Hepatocyte (in vitro differentiated cells): ENCODE data around the gene HADHA. TPM values are rescaled to one million over a fixed set of nuclear protein-coding genes. Genes with fewer than 3 reads are reported as not detected.

Source experiments
- DNase-seq: peaks from one replicate; pipeline ENCODE4 v3.0.0-alpha.2; 2016; ENCODE audit warnings: low spot score
- H2AFZ ChIP-seq: fragments of 200-600 bp; sonication (generic); 2 replicates; pipeline ENCODE4 v1.6.0; 2016; ENCODE audit warnings: antibody characterized with exemption, mild to moderate bottlenecking
- H3K27ac ChIP-seq: fragments of 200-600 bp; sonication (generic); 2 replicates; pipeline ENCODE4 v1.5.1; 2016; ENCODE audit warnings: mild to moderate bottlenecking
- H3K27me3 ChIP-seq: fragments of 200-600 bp; sonication (generic); 2 replicates; pipeline ENCODE4 v1.6.1; 2016
- H3K36me3 ChIP-seq: fragments of 200-600 bp; sonication (generic); replicated peaks from 2 replicates; pipeline ENCODE4 v1.5.1; 2016; ENCODE audit warnings: low read depth; ENCODE audit not compliant: insufficient read depth
- H3K4me1 ChIP-seq: fragments of 200-600 bp; sonication (generic); 2 replicates; pipeline ENCODE4 v1.5.1; 2016; ENCODE audit warnings: mild to moderate bottlenecking, moderate library complexity; ENCODE audit not compliant: insufficient read depth
- H3K4me2 ChIP-seq: fragments of 200-600 bp; sonication (generic); 2 replicates; pipeline ENCODE4 v1.6.0; 2016
- H3K4me3 ChIP-seq: fragments of 200-600 bp; sonication (generic); 2 replicates; pipeline ENCODE4 v1.5.1; 2016; ENCODE audit warnings: mild to moderate bottlenecking
- H3K79me2 ChIP-seq: fragments of 200-600 bp; sonication (generic); 2 replicates; pipeline ENCODE4 v1.6.0; 2017; ENCODE audit warnings: mild to moderate bottlenecking
- H3K9me2 ChIP-seq: fragments of 200-600 bp; sonication (generic); replicated peaks from 2 replicates; pipeline ENCODE4 v1.6.0; 2017; ENCODE audit warnings: mild to moderate bottlenecking; ENCODE audit not compliant: insufficient read depth
- H3K9me3 ChIP-seq: fragments of 200-600 bp; sonication (generic); 2 replicates; pipeline ENCODE4 v1.5.1; 2016; ENCODE audit warnings: low read depth, mild to moderate bottlenecking
- H4K20me1 ChIP-seq: fragments of 200-600 bp; sonication (generic); 2 replicates; pipeline ENCODE4 v1.6.0; 2016; ENCODE audit warnings: mild to moderate bottlenecking; ENCODE audit not compliant: insufficient read depth, poor library complexity, severe bottlenecking
- EZH2 ChIP-seq: fragments of 200-600 bp; sonication (generic); IDR thresholded peaks from 2 replicates; pipeline ENCODE4 v1.6.1; 2016; ENCODE audit warnings: antibody characterized with exemption, mild to moderate bottlenecking, borderline replicate concordance
- EZH2phosphoT487 ChIP-seq: fragments of 200-600 bp; sonication (generic); IDR thresholded peaks from one replicate; pipeline ENCODE4 v1.6.1; 2018; ENCODE audit warnings: antibody characterized with exemption, mild to moderate bottlenecking, low read depth, moderate library complexity; ENCODE audit not compliant: unreplicated experiment, severe bottlenecking
- WGBS: methylation state at CpG from one replicate; pipeline ENCODE4 v1.1.6; 2016; ENCODE audit warnings: low lambda C conversion rate; ENCODE audit errors: missing lambda C conversion rate; 5-methylcytosine and 5-hydroxymethylcytosine counted together
- polyA plus RNA-seq: library from polyadenylated mRNA; unstranded; fragments of >200 nt; fragmentation: Nextera tagmentation; extraction: Ambion mirVana; gene quantifications from 2 replicates; pipeline ENCODE4 v1.2.1, GENCODE V29; 2016
- total RNA-seq: library from RNA; depleted of rRNA; stranded (reverse); fragments of >200 nt; gene quantifications from 2 replicates; pipeline ENCODE4 v1.2.3, GENCODE V29; 2014
- TF ChIP-seq, protein P1 (sequence below): fragments of 200-600 bp; sonication (generic); IDR thresholded peaks from 2 replicates; pipeline ENCODE4 v1.5.1; 2016; ENCODE audit warnings: antibody characterized with exemption, mild to moderate bottlenecking; ENCODE audit not compliant: poor library complexity

Gene HADHA
- total and polyA plus RNA-seq, 2 experiments from 2014 or later: 125 to 149 TPM

- no peaks in the 10 kb centered on the region for H4K20me1 ChIP-seq
- no peak overlapping the region for H3K4me3 ChIP-seq
- TF ChIP-seq EZH2phosphoT487 (no peak), EZH2 (no peak)
- TF ChIP-seq, protein P1, sequence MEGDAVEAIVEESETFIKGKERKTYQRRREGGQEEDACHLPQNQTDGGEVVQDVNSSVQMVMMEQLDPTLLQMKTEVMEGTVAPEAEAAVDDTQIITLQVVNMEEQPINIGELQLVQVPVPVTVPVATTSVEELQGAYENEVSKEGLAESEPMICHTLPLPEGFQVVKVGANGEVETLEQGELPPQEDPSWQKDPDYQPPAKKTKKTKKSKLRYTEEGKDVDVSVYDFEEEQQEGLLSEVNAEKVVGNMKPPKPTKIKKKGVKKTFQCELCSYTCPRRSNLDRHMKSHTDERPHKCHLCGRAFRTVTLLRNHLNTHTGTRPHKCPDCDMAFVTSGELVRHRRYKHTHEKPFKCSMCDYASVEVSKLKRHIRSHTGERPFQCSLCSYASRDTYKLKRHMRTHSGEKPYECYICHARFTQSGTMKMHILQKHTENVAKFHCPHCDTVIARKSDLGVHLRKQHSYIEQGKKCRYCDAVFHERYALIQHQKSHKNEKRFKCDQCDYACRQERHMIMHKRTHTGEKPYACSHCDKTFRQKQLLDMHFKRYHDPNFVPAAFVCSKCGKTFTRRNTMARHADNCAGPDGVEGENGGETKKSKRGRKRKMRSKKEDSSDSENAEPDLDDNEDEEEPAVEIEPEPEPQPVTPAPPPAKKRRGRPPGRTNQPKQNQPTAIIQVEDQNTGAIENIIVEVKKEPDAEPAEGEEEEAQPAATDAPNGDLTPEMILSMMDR: no peak
- H3K36me3 ChIP-seq: no peaks in the 10 kb centered on the region
- DNase-seq: no peak
- H3K4me1 ChIP-seq: no peaks in the 10 kb centered on the region
- peaks cover 6% of the 10 kb centered on the region for H3K9me3 ChIP-seq
- no peaks in the 10 kb centered on the region for H3K27me3 ChIP-seq
- H3K4me2 ChIP-seq: no peak overlapping the region
- H3K79me2 ChIP-seq: no peaks in the 10 kb centered on the region
- 93% methylated on average over 4 of the region's 5 CpGs for WGBS
- H2AFZ ChIP-seq: no peak overlapping the region
- H3K27ac ChIP-seq: no peak overlapping the region
- H3K9me2 ChIP-seq: no peaks in the 10 kb centered on the region
Observed at GRCh38 chr2:26157580-26157979, 86.9 kb downstream of the HADHA start.

DNA sequence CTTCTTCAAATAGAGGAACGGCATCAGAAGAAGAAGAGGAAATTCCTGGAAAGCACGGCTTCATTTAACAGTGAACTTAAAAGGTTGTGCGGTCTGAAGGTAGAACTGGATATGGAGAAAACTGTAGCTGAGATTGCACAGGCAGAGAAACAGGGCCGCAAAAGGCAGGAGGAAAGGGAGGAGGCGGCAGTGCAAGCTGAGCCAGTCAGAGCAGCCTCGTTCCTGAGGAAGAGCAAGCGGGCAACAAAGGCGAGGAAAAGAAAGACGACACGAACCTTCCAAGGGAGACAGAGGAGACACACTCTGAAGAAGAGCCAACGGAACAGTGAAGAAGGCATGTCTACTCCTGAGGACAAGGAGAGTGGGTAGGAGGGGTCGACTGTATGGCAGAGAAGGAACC is 94.2 kb downstream of the HADHA start:
- H3K79me2 ChIP-seq: no peaks in the 10 kb centered on the region
- H3K27me3 ChIP-seq: no peaks in the 10 kb centered on the region
- H4K20me1 ChIP-seq: no peaks in the 10 kb centered on the region
- no peaks in the 10 kb centered on the region for H3K9me2 ChIP-seq
- no peak for DNase-seq
- no peak for TF ChIP-seq EZH2phosphoT487
- TF ChIP-seq, protein P1: no peak
- TF ChIP-seq EZH2: no peak
- no peaks in the 10 kb centered on the region for H3K4me1 ChIP-seq
- H3K4me2 ChIP-seq: no peak overlapping the region
- H3K4me3 ChIP-seq: no peak overlapping the region
- 83% methylated on average over 12 of the region's 12 CpGs for WGBS
- no peak overlapping the region for H2AFZ ChIP-seq
- no peak overlapping the region for H3K27ac ChIP-seq
- H3K9me3 ChIP-seq: peaks cover 6% of the 10 kb centered on the region
- H3K36me3 ChIP-seq: no peaks in the 10 kb centered on the region

DNA sequence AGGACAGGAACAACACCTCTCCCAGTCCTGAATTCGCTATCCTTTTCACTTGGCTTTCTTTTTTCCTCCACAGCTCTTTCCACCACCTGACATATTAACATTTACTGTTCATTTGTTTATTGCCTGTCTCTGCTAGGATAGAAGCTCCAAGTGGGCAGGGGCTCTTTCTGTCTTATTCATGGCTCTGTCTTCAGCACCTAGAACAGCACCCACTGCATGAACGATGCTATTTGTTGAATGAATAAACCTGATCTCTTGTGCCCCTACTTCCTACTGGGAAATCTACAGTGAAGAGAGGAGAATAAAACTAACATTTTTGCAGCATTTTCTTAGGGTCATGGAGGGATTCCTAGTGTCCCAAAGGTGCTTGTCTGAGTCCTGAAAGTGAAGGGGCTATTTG is 95.9 kb downstream of the HADHA start:
- Histone ChIP-seq H2AFZ (no peak overlapping the region), H3K9me2 (no peaks in the 10 kb centered on the region), H3K4me3 (no peak overlapping the region), H3K36me3 (no peaks in the 10 kb centered on the region), H3K4me1 (no peaks in the 10 kb centered on the region), H3K79me2 (no peaks in the 10 kb centered on the region), H3K9me3 (peaks cover 2% of the 10 kb centered on the region), H3K27me3 (no peaks in the 10 kb centered on the region), H3K27ac (no peak overlapping the region), H3K4me2 (no peak overlapping the region), H4K20me1 (no peaks in the 10 kb centered on the region)
- WGBS: 46% methylated on average over 2 of the region's 2 CpGs
- no peak for DNase-seq
- TF ChIP-seq EZH2phosphoT487: no peak
- no peak for TF ChIP-seq EZH2
- TF ChIP-seq, protein P1: no peak
